K562 (cell line): ENCODE data around the gene ELK4. TPM values are rescaled to one million over a fixed set of nuclear protein-coding genes. Genes with fewer than 3 reads are reported as not detected.
A peak's percentile ranks its signal among the peaks of the same experiment; 100 is the strongest.

ENCODE experiments used
- ATAC-seq: fragments of 200-7000 bp; cut with Tn5 transposase; 3 replicates; pipeline ENCODE4 v1.9.1; 2020; ENCODE audit warnings: moderate library complexity
- BruUV-seq: library from RNA; stranded (reverse); fragments of 400-500 nt; replicated peaks from 2 replicates; lab custom pipeline; 2021; lab: Mats Ljungman, UMichigan
- CTCF ChIA-PET: fragments of 300-600 bp; formaldehyde crosslinking; extraction: SDS; loops from one replicate; lab custom pipeline; 2021; ENCODE audit warnings: low intra/inter-chr PET ratio; lab: Yijun Ruan, JAX
- POLR2A ChIA-PET: fragments of 300-600, 350-650 bp; sonication (Branson Sonifier 250); formaldehyde crosslinking; extraction: SDS; loops from one replicate; lab custom pipeline; 2021; ENCODE audit warnings: antibody characterized with exemption, inconsistent platforms; lab: Yijun Ruan, JAX
- DNase-seq, 4 experiments: peaks; one replicate each; pipeline versions ENCODE4 v3.0.0 to v3.0.0-alpha.2; 2011 to 2018; ENCODE audit warnings: low spot score in 3 of 4, mixed read lengths in 3 of 4; ENCODE audit errors: extremely low read depth in 1 of 4
- FAIRE-seq: peaks from 2 replicates; lab custom pipeline; 2011; peaks lifted over from hg19 to GRCh38; lab: Jason Lieb, UNC
- H2AFZ ChIP-seq: 2 replicates; pipeline ENCODE4 v1.6.0; 2011; ENCODE audit warnings: low read depth, low read length, control low read depth, inconsistent platforms
- H3K27ac ChIP-seq: fragments of 200-600 bp; 3 replicates; pipeline ENCODE4 v1.8.0; 2011; ENCODE audit warnings: low read depth, mild to moderate bottlenecking, control low read depth, inconsistent platforms, low read length, moderate library complexity, mixed read lengths; ENCODE audit errors: extremely low read depth
- H3K27me3 ChIP-seq, 2 experiments: fragments of 300-600 bp in 1 of 2; 2 replicates in 1 of 2; 3 replicates in 1 of 2; pipeline versions ENCODE4 v1.6.0 to v1.8.0; 2011; ENCODE audit warnings: inconsistent platforms in 2 of 2, low read length in 2 of 2, mild to moderate bottlenecking in 1 of 2, mixed read lengths in 1 of 2, moderate library complexity in 1 of 2; ENCODE audit not compliant: control insufficient read depth in 2 of 2, insufficient read depth in 2 of 2
- H3K36me3 ChIP-seq: fragments of 300-600 bp; 3 replicates; pipeline ENCODE4 v1.8.0; 2011; ENCODE audit warnings: mild to moderate bottlenecking, low read length, inconsistent platforms; ENCODE audit not compliant: control insufficient read depth, insufficient read depth
- H3K4me1 ChIP-seq, 2 experiments: fragments of 200-600 bp in 1 of 2; replicated peaks in 1 of 2; 2 replicates in 1 of 2; 3 replicates in 1 of 2; pipeline versions ENCODE4 v1.5.1 to v1.8.0; 2011; ENCODE audit warnings: inconsistent platforms in 2 of 2, low read length in 2 of 2, mild to moderate bottlenecking in 1 of 2, mixed read lengths in 1 of 2, moderate library complexity in 1 of 2; ENCODE audit not compliant: control insufficient read depth in 2 of 2, insufficient read depth in 2 of 2
- H3K4me2 ChIP-seq: 2 replicates; pipeline ENCODE4 v1.6.1; 2011; ENCODE audit warnings: low read length, control low read depth, inconsistent platforms, mixed read lengths; ENCODE audit not compliant: insufficient read depth
- H3K4me3 ChIP-seq: fragments of 200-600 bp; sonication (generic), shearing (Covaris generic); 2 replicates; pipeline ENCODE4 v1.5.1; 2016; ENCODE audit warnings: control low read depth, inconsistent platforms
- H3K79me2 ChIP-seq: fragments of 200-600 bp; 3 replicates; pipeline ENCODE4 v1.8.0; 2011; ENCODE audit warnings: low read length, inconsistent platforms; ENCODE audit not compliant: control insufficient read depth, insufficient read depth
- H3K9ac ChIP-seq, 2 experiments: 2 replicates each; pipeline versions ENCODE4 v1.6.0 to v1.6.1; 2011; ENCODE audit warnings: low read depth in 2 of 2, low read length in 2 of 2, control low read depth in 1 of 2, inconsistent platforms in 1 of 2, mild to moderate bottlenecking in 1 of 2, mixed read lengths in 1 of 2; ENCODE audit not compliant: insufficient read depth in 1 of 2
- H3K9me1 ChIP-seq: one replicate; pipeline ENCODE4 v1.6.0; 2011; ENCODE audit warnings: inconsistent platforms, mild to moderate bottlenecking, low read length, moderate library complexity; ENCODE audit not compliant: control insufficient read depth, insufficient read depth
- H3K9me3 ChIP-seq: replicated peaks from 2 replicates; pipeline ENCODE4 v1.5.1; 2011; ENCODE audit warnings: low read depth, low read length, inconsistent platforms; ENCODE audit not compliant: control insufficient read depth, insufficient read depth
- H4K20me1 ChIP-seq: replicated peaks from 2 replicates; pipeline ENCODE4 v1.6.1; 2011; ENCODE audit warnings: low read length, inconsistent platforms, mixed read lengths; ENCODE audit not compliant: control insufficient read depth, insufficient read depth
- ARID3A ChIP-seq: IDR thresholded peaks from 2 replicates; pipeline ENCODE4 v1.6.1; 2012; ENCODE audit warnings: low read depth, low read length, improper control_type of control experiment, borderline replicate concordance
- E2F4 ChIP-seq: sonication (generic); formaldehyde crosslinking; IDR thresholded peaks from 2 replicates; pipeline ENCODE4 v1.8.0; 2022; ENCODE audit warnings: mild to moderate bottlenecking, low read depth, missing genetic modification reagents
- ELK3 ChIP-seq: fragments of 450-650 bp; formaldehyde crosslinking; IDR thresholded peaks from 2 replicates; pipeline ENCODE4 v1.4.0; 2020; ENCODE audit warnings: mild to moderate bottlenecking
- FOS ChIP-seq: IDR thresholded peaks from 3 replicates; pipeline ENCODE4 v1.6.1; 2011; ENCODE audit not compliant: insufficient read length; ENCODE audit errors: extremely low read depth
- KDM4B ChIP-seq, 2 experiments: fragments of 450-650 bp in 1 of 2; sonication (generic) in 1 of 2; IDR thresholded peaks; 2 replicates each; pipeline ENCODE4 v1.6.1; 2016 to 2017; ENCODE audit warnings: borderline replicate concordance in 2 of 2, antibody characterized with exemption in 1 of 2, low read depth in 1 of 2, mild to moderate bottlenecking in 1 of 2
- SMAD1 ChIP-seq: fragments of 150-350 bp; IDR thresholded peaks from 2 replicates; pipeline ENCODE4 v1.6.1; 2014; ENCODE audit warnings: low read length, low read depth; ENCODE audit not compliant: partially characterized antibody
- SP1 ChIP-seq: sonication (generic); formaldehyde crosslinking; IDR thresholded peaks from 2 replicates; pipeline ENCODE4 v1.8.1; 2022; ENCODE audit warnings: mild to moderate bottlenecking, missing genetic modification reagents
- TARDBP ChIP-seq: fragments of 450-650 bp; IDR thresholded peaks from 2 replicates; pipeline ENCODE4 v1.6.1; 2016
- TRIM28 ChIP-seq: fragments of 450-650 bp; IDR thresholded peaks from 2 replicates; pipeline ENCODE4 v1.6.1; 2017
- ZBTB17 ChIP-seq: fragments of 450-650 bp; formaldehyde crosslinking; IDR thresholded peaks from 2 replicates; pipeline ENCODE4 v1.4.0; 2020; ENCODE audit warnings: mild to moderate bottlenecking
- ZMIZ1 ChIP-seq, 2 experiments: fragments of 150-350 bp in 1 of 2; IDR thresholded peaks; 2 replicates each; pipeline ENCODE4 v1.6.1; 2012 to 2016; ENCODE audit warnings: low read depth in 2 of 2, low read length in 2 of 2, mild to moderate bottlenecking in 1 of 2, moderate library complexity in 1 of 2
- ZNF212 ChIP-seq: fragments of 450-650 bp; formaldehyde crosslinking; IDR thresholded peaks from 2 replicates; pipeline ENCODE4 v1.4.0; 2020; ENCODE audit warnings: mild to moderate bottlenecking
- ZNF449 ChIP-seq: fragments of 250-450 bp; sonication (Bioruptor Pico); IDR thresholded peaks from 2 replicates; pipeline ENCODE4 v1.8.0; 2022; ENCODE audit warnings: moderate library complexity, mild to moderate bottlenecking, inconsistent platforms
- ZNF79 ChIP-seq: fragments of 250-450 bp; sonication (Bioruptor Pico); IDR thresholded peaks from 2 replicates; pipeline ENCODE4 v1.4.0; 2020; ENCODE audit warnings: low read depth, mild to moderate bottlenecking, moderate library complexity
- WGBS: fragments of 100-300 bp; shearing (Covaris generic); methylation state at CpG from one replicate; pipeline ENCODE4 v1.1.6; 2016; ENCODE audit warnings: low coverage, mixed read lengths; ENCODE audit not compliant: insufficient coverage; ENCODE audit errors: missing lambda C conversion rate; 5-methylcytosine and 5-hydroxymethylcytosine counted together
- in situ Hi-C: fragments of 300-500 bp; cut with MboI; formaldehyde crosslinking; loops from 4 replicates; pipeline ENCODE4 v1.15.0; 2018; ENCODE audit warnings: inconsistent platforms, mixed read lengths
- intact Hi-C: fragments of 100-400 bp; cut with micrococcal nuclease; formaldehyde crosslinking; loops from 2 replicates; pipeline ENCODE4 v1.14.2; 2022
- polyA plus RNA-seq, 8 experiments: library from polyadenylated mRNA; depleted of rRNA in 4 of 8; stranded (reverse) in 5 of 8; unstranded in 3 of 8; fragments of >200 nt; fragmentation: Nextera tagmentation in 2 of 8; fragmentation: Illumina TruSeq in 1 of 8; extraction: Ambion mirVana in 2 of 8; extraction: Trizol in 1 of 8; gene quantifications; 2 replicates each; pipeline versions ENCODE4 v1.2.1 to v1.2.3, GENCODE V29; 2011 to 2014; ENCODE audit warnings: inconsistent platforms in 1 of 8, missing spikeins in 1 of 8
- total RNA-seq, 7 experiments: library from RNA; depleted of rRNA in 6 of 7; stranded (reverse); fragments of >200 nt in 6 of 7; fragmentation: Illumina TruSeq in 2 of 7; extraction: Trizol in 2 of 7; gene quantifications; 2 replicates each; pipeline versions ENCODE4 v1.2.1 to v1.2.3, GENCODE V29; 2011 to 2021; ENCODE audit warnings: low replicate concordance in 1 of 7

The ELK4 gene
- total and polyA plus RNA-seq, 9 of the 15 experiments (the other 6 are each of a cell fraction or from before 2014, with no cell fraction given): 2.0 to 21.7 (median 9.2) TPM

- CTCF ChIA-PET: no interaction called here
- peak; percentile 35 for FAIRE-seq
- Histone ChIP-seq H3K36me3 (no peaks in the 10 kb centered on the region), H3K79me2 (no peaks in the 10 kb centered on the region)
- in situ Hi-C loops: no loop called here
- TF ChIP-seq ELK3: no peak
- no peak for TF ChIP-seq KDM4B (IDR thresholded peaks at IDR 0.05; ENCODE audit: borderline replicate concordance in 2 of 2, low read depth in 1 of 2)
- no peak for TF ChIP-seq FOS
- TF ChIP-seq ARID3A: no peak
- no peak for TF ChIP-seq E2F4 (CRISPR knock-in tag)
- TF ChIP-seq ZMIZ1 (IDR thresholded peaks at IDR 0.05; ENCODE audit: low read depth in 2 of 2, low read length in 2 of 2): no peak
- no peak for TF ChIP-seq ZNF449 (CRISPR knock-in tag)
- no peak for TF ChIP-seq TRIM28
- no peak for TF ChIP-seq ZNF79
- no peak for TF ChIP-seq SMAD1
- TF ChIP-seq ZNF212 (CRISPR knock-in tag): no peak
- TF ChIP-seq TARDBP: no peak
- TF ChIP-seq ZBTB17 (CRISPR knock-in tag): no peak
- no peak for TF ChIP-seq SP1 (CRISPR knock-in tag)
- TF ChIP-seq, all 486 proteins: peak for 0
- Histone ChIP-seq H3K4me1 (peaks cover 6 to 8% of the 10 kb centered on the region in 2 experiments; a peak in 4 of 5 replicates), H3K27me3 (no peaks in the 10 kb centered on the region), H3K9me3 (no peaks in the 10 kb centered on the region), H3K9ac (no peak overlapping the region), H2AFZ (no peak overlapping the region), H4K20me1 (no peaks in the 10 kb centered on the region), H3K9me1 (no peaks in the 10 kb centered on the region), H3K4me2 (no peak overlapping the region), H3K27ac (no peak overlapping the region), H3K4me3 (no peak overlapping the region)
- no peak for ATAC-seq
- POLR2A ChIA-PET: interaction anchor here (1.0 kb wide), 2 partner anchors 19 to 21 kb away, joined by 3 to 5 read pairs; partner anchors contain the start of gene ELK4
- no peak for DNase-seq
- intact Hi-C loops: no loop called here
- 0% methylated on average over 1 of the region's 1 CpG for WGBS
- no TSS peak for BruUV-seq
These were observed 18.4 kb upstream of the ELK4 start for GRCh38 chr1:205650241-205650640.
